ENCODE results near the gene RAB5B. TPM values are rescaled to one million over a fixed set of nuclear protein-coding genes. Genes with fewer than 3 reads are reported as not detected.
A peak's percentile ranks its signal among the peaks of the same experiment; 100 is the strongest.
"Not testable (repeated sequence)": the region's sequence is repeated elsewhere in the genome, so short reads cannot be mapped to it uniquely, and the experiment has no call there.

RAB5B gene
- total and polyA plus RNA-seq, 5 donors from 2014 or later: 60.8 to 73.4 (median 67.4) TPM

- Histone ChIP-seq H3K27me3 (ENCODE audit: control insufficient read depth, insufficient read depth, low read length) (no peaks in the 10 kb centered on the region), H3K4me3 (ENCODE audit: low read depth, low read length) (peak overlapping the region; percentile 97), H3K27ac (ENCODE audit: insufficient read depth, low read length, poor library complexity, severe bottlenecking) (peak overlapping the region; percentile 86), H3K36me3 (ENCODE audit: control insufficient read depth, insufficient read depth, low read length) (peaks cover 28% of the 10 kb centered on the region), H3K9me3 (ENCODE audit: control insufficient read depth in 2 of 2, low read length in 2 of 2) (no peaks in the 10 kb centered on the region), H3K4me1 (ENCODE audit: control insufficient read depth, insufficient read depth, low read length, poor library complexity, severe bottlenecking) (peaks cover 68% of the 10 kb centered on the region)
- peak in 1 of 3 donors; percentile 48 for DNase-seq
- H3K27ac Mint-ChIP-seq: peak overlapping the region; percentile 97 to 98 (median 98)
- no peaks in the 10 kb centered on the region for H3K9me3 Mint-ChIP-seq
- ATAC-seq (ENCODE audit: low read depth in 2 of 2): no peak
- H3K4me1 Mint-ChIP-seq: peaks cover 21 to 68% (median 51%) of the 10 kb centered on the region in 4 donors
- H3K4me3 Mint-ChIP-seq: peak overlapping the region; percentile 95 to 100 (median 98)
- H3K36me3 Mint-ChIP-seq: peaks cover 28% of the 10 kb centered on the region
- H3K27me3 Mint-ChIP-seq: no peaks in the 10 kb centered on the region
These were observed 67.2 kb downstream of the RAB5B start for GRCh38 chr12:56040963-56041551.

- H3K4me1 Mint-ChIP-seq: peaks cover 21 to 63% (median 48%) of the 10 kb centered on the region in 4 donors
- H3K9me3 Mint-ChIP-seq: no peaks in the 10 kb centered on the region
- H3K9me3 ChIP-seq (ENCODE audit: control insufficient read depth in 2 of 2, low read length in 2 of 2): no peaks in the 10 kb centered on the region
- peak; percentile 86 to 99 (median 98) for DNase-seq
- ATAC-seq (ENCODE audit: low read depth in 2 of 2): peak; percentile 85 to 93
- H3K36me3 Mint-ChIP-seq: peaks cover 28% of the 10 kb centered on the region
- peak within 1 kb of the TSS; percentile 95 to 100 (median 98) for H3K4me3 Mint-ChIP-seq
- H3K27me3 ChIP-seq (ENCODE audit: control insufficient read depth, insufficient read depth, low read length): no peaks in the 10 kb centered on the region
- peaks cover 61% of the 10 kb centered on the region for H3K4me1 ChIP-seq (ENCODE audit: control insufficient read depth, insufficient read depth, low read length, poor library complexity, severe bottlenecking)
- peak within 1 kb of the TSS; percentile 97 for H3K4me3 ChIP-seq (ENCODE audit: low read depth, low read length)
- H3K27ac ChIP-seq (ENCODE audit: insufficient read depth, low read length, poor library complexity, severe bottlenecking): peak within 1 kb of the TSS; percentile 86
- H3K36me3 ChIP-seq (ENCODE audit: control insufficient read depth, insufficient read depth, low read length): peaks cover 24% of the 10 kb centered on the region
- H3K27me3 Mint-ChIP-seq: no peaks in the 10 kb centered on the region
- peak within 1 kb of the TSS; percentile 97 to 98 (median 98) for H3K27ac Mint-ChIP-seq
These were observed 67.9 kb downstream of the RAB5B start, which contains the start of gene RPS26 for GRCh38 chr12:56041552-56042429. Gene RPS26 (plus strand): TSS chr12:56041918. CDS start chr12:56042167, 249 bp downstream.

GRCh38 chr12:56042430-56042813 is 68.5 kb downstream of the RAB5B start:
- peak overlapping the region; percentile 97 to 98 (median 98) for H3K27ac Mint-ChIP-seq
- H3K27me3 ChIP-seq (ENCODE audit: control insufficient read depth, insufficient read depth, low read length); DNase-seq; H3K27me3 Mint-ChIP-seq; H3K9me3 ChIP-seq (ENCODE audit: control insufficient read depth in 2 of 2, low read length in 2 of 2); H3K9me3 Mint-ChIP-seq; ATAC-seq (ENCODE audit: low read depth in 2 of 2): not testable (repeated sequence)
- H3K4me3 Mint-ChIP-seq: peak overlapping the region; percentile 95 to 100 (median 98)
- peaks cover 26 to 63% (median 46%) of the 10 kb centered on the region in 4 donors for H3K4me1 Mint-ChIP-seq
- H3K36me3 Mint-ChIP-seq: peaks cover 25% of the 10 kb centered on the region
- H3K36me3 ChIP-seq (ENCODE audit: control insufficient read depth, insufficient read depth, low read length): peaks cover 24% of the 10 kb centered on the region
- peak overlapping the region; percentile 97 for H3K4me3 ChIP-seq (ENCODE audit: low read depth, low read length)
- peaks cover 58% of the 10 kb centered on the region for H3K4me1 ChIP-seq (ENCODE audit: control insufficient read depth, insufficient read depth, low read length, poor library complexity, severe bottlenecking)
- peak overlapping the region; percentile 86 for H3K27ac ChIP-seq (ENCODE audit: insufficient read depth, low read length, poor library complexity, severe bottlenecking)

- peak overlapping the region; percentile 97 to 98 (median 98) for H3K27ac Mint-ChIP-seq
- H3K27ac ChIP-seq (ENCODE audit: insufficient read depth, low read length, poor library complexity, severe bottlenecking): peak overlapping the region; percentile 86
- H3K36me3 ChIP-seq (ENCODE audit: control insufficient read depth, insufficient read depth, low read length): peaks cover 24% of the 10 kb centered on the region
- no peak for ATAC-seq (ENCODE audit: low read depth in 2 of 2)
- no peaks in the 10 kb centered on the region for H3K27me3 ChIP-seq (ENCODE audit: control insufficient read depth, insufficient read depth, low read length)
- no peak for DNase-seq
- no peaks in the 10 kb centered on the region for H3K9me3 ChIP-seq (ENCODE audit: control insufficient read depth in 2 of 2, low read length in 2 of 2)
- H3K4me1 ChIP-seq (ENCODE audit: control insufficient read depth, insufficient read depth, low read length, poor library complexity, severe bottlenecking): peaks cover 54% of the 10 kb centered on the region
- peak overlapping the region; percentile 95 to 100 (median 98) for H3K4me3 Mint-ChIP-seq
- H3K27me3 Mint-ChIP-seq: no peaks in the 10 kb centered on the region
- peaks cover 25% of the 10 kb centered on the region for H3K36me3 Mint-ChIP-seq
- peaks cover 23 to 59% (median 42%) of the 10 kb centered on the region in 4 donors for H3K4me1 Mint-ChIP-seq
- H3K4me3 ChIP-seq (ENCODE audit: low read depth, low read length): peak overlapping the region; percentile 97
- H3K9me3 Mint-ChIP-seq: no peaks in the 10 kb centered on the region
These were observed 69.0 kb downstream of the RAB5B start for GRCh38 chr12:56042843-56043242.

Other genes with a start within 250 kb of the RAB5B start
- gene CD63, start 245.1 kb upstream of the RAB5B start, total RNA-seq: 46.4 TPM
- gene CD63, start 245.1 kb upstream of the RAB5B start, polyA plus RNA-seq: 100 to 1,000 TPM; 145 to 205 (median 180) TPM
- 7.4 TPM for gene GDF11, start 231.0 kb upstream of the RAB5B start, total RNA-seq
- gene GDF11, start 231.0 kb upstream of the RAB5B start, polyA plus RNA-seq: 1 to 10 TPM in 1 of 4 donors, under 1 TPM in 3; 0.56 to 1.2 (median 0.66) TPM
- gene SARNP, start 156.4 kb upstream of the RAB5B start, total RNA-seq: 49.3 TPM
- 100 to 1,000 TPM; 109 to 159 (median 134) TPM for gene SARNP, start 156.4 kb upstream of the RAB5B start, polyA plus RNA-seq
- gene ORMDL2, start 156.0 kb upstream of the RAB5B start, total RNA-seq: 17.8 TPM
- 100 to 1,000 TPM; 132 to 199 (median 140) TPM for gene ORMDL2, start 156.0 kb upstream of the RAB5B start, polyA plus RNA-seq
- 19.7 TPM for gene DNAJC14, start 144.5 kb upstream of the RAB5B start, total RNA-seq
- 10 to 100 TPM; 38.3 to 43.0 (median 42.3) TPM for gene DNAJC14, start 144.5 kb upstream of the RAB5B start, polyA plus RNA-seq
- not detected for gene MMP19, start 131.1 kb upstream of the RAB5B start, total RNA-seq
- not detected for gene MMP19, start 131.1 kb upstream of the RAB5B start, polyA plus RNA-seq
- 34.0 TPM for gene PYM1, start 46.2 kb upstream of the RAB5B start, total RNA-seq
- gene PYM1, start 46.2 kb upstream of the RAB5B start, polyA plus RNA-seq: 100 to 1,000 TPM in 3 of 4 donors, 10 to 100 TPM in 1; 99.3 to 123 (median 114) TPM
- 1,086 TPM for gene DGKA, start 42.9 kb upstream of the RAB5B start, total RNA-seq
- gene DGKA, start 42.9 kb upstream of the RAB5B start, polyA plus RNA-seq: 100 to 1,000 TPM; 225 to 284 (median 253) TPM
- 0.69 TPM for gene PMEL, start 8.0 kb upstream of the RAB5B start, total RNA-seq
- gene PMEL, start 8.0 kb upstream of the RAB5B start, polyA plus RNA-seq: under 1 TPM in 3 of 4 donors, not detected in 1; 0.52 to 0.86 (median 0.57) TPM
- 28.0 TPM for gene CDK2, start 7.2 kb upstream of the RAB5B start, total RNA-seq
- gene CDK2, start 7.2 kb upstream of the RAB5B start, polyA plus RNA-seq: 10 to 100 TPM in 2 of 4 donors, 1 to 10 TPM in 2; 8.4 to 12.6 (median 10.0) TPM
- 6.9 TPM for gene SUOX, start 23.2 kb downstream of the RAB5B start, total RNA-seq
- gene SUOX, start 23.2 kb downstream of the RAB5B start, polyA plus RNA-seq: 10 to 100 TPM in 1 of 4 donors, 1 to 10 TPM in 3; 2.2 to 10.3 (median 5.9) TPM
- 22.3 TPM for gene IKZF4, start 47.0 kb downstream of the RAB5B start, total RNA-seq
- 1 to 10 TPM; 5.8 to 8.1 (median 6.4) TPM for gene IKZF4, start 47.0 kb downstream of the RAB5B start, polyA plus RNA-seq
- gene RPS26, start 67.8 kb downstream of the RAB5B start, total RNA-seq: 26.3 TPM
- 1,000 to 10,000 TPM in 1 of 4 donors, 100 to 1,000 TPM in 3; 288 to 1,151 (median 836) TPM for gene RPS26, start 67.8 kb downstream of the RAB5B start, polyA plus RNA-seq
- 0.69 TPM for gene ERBB3, start 106.1 kb downstream of the RAB5B start, total RNA-seq
- under 1 TPM; 0.14 to 1.00 (median 0.56) TPM for gene ERBB3, start 106.1 kb downstream of the RAB5B start, polyA plus RNA-seq
- 63.8 TPM for gene PA2G4, start 130.5 kb downstream of the RAB5B start, total RNA-seq
- gene PA2G4, start 130.5 kb downstream of the RAB5B start, polyA plus RNA-seq: 100 to 1,000 TPM; 193 to 203 (median 196) TPM
- 4,134 TPM for gene RPL41, start 142.6 kb downstream of the RAB5B start, total RNA-seq
- 1,000 to 10,000 TPM; 7,544 to 9,760 (median 8,849) TPM for gene RPL41, start 142.6 kb downstream of the RAB5B start, polyA plus RNA-seq
- 11.0 TPM for gene ZC3H10, start 144.2 kb downstream of the RAB5B start, total RNA-seq
- gene ZC3H10, start 144.2 kb downstream of the RAB5B start, polyA plus RNA-seq: 1 to 10 TPM; 1.7 to 3.7 (median 2.9) TPM
- 190 TPM for gene ESYT1, start 154.2 kb downstream of the RAB5B start, total RNA-seq
- gene ESYT1, start 154.2 kb downstream of the RAB5B start, polyA plus RNA-seq: 100 to 1,000 TPM; 249 to 395 (median 333) TPM
- 8.8 TPM for gene MYL6B, start 178.5 kb downstream of the RAB5B start, total RNA-seq
- gene MYL6B, start 178.5 kb downstream of the RAB5B start, polyA plus RNA-seq: 10 to 100 TPM in 3 of 4 donors, 1 to 10 TPM in 1; 9.9 to 18.4 (median 11.3) TPM
- gene MYL6, start 184.3 kb downstream of the RAB5B start, total RNA-seq: 933 TPM
- gene MYL6, start 184.3 kb downstream of the RAB5B start, polyA plus RNA-seq: 1,000 to 10,000 TPM; 2,559 to 3,471 (median 2,992) TPM
- gene SMARCC2, start 215.4 kb downstream of the RAB5B start, total RNA-seq: 153 TPM
- 10 to 100 TPM; 46.3 to 64.1 (median 54.1) TPM for gene SMARCC2, start 215.4 kb downstream of the RAB5B start, polyA plus RNA-seq
- gene RNF41, start 247.8 kb downstream of the RAB5B start, total RNA-seq: 33.7 TPM
- gene RNF41, start 247.8 kb downstream of the RAB5B start, polyA plus RNA-seq: 10 to 100 TPM; 39.2 to 45.8 (median 45.1) TPM

Measured in CD4-positive, CD25-positive, alpha-beta regulatory T cell (primary cell).